Caki2 (cell line): Measurements from ENCODE around the gene TNS1. TPM values are rescaled to one million over a fixed set of nuclear protein-coding genes. Genes with fewer than 3 reads are reported as not detected.

Source experiments
- total RNA-seq: library from RNA; depleted of rRNA; stranded (reverse); fragments of >200 nt; shearing (Covaris generic); gene quantifications from 2 replicates; pipeline ENCODE4 v1.2.3, GENCODE V29; 2014; ENCODE audit warnings: low replicate concordance; rRNA removed

The TNS1 gene
- total RNA-seq, 1 experiment from 2014 or later = 0.68 TPM

Other genes with a start within 250 kb of the TNS1 start
- not detected in 2 replicates for gene RUFY4, start 66.3 kb upstream of the TNS1 start, total RNA-seq
- not detected in 2 replicates for gene CXCR2, start 123.0 kb upstream of the TNS1 start, total RNA-seq
- not detected in 2 replicates for gene CXCR1, start 164.0 kb upstream of the TNS1 start, total RNA-seq
- gene ARPC2, start 214.2 kb upstream of the TNS1 start, total RNA-seq = 470 and 533 TPM in 2 replicates